K562 (cell line): Measurements from ENCODE around the gene RAB3C. TPM values are rescaled to one million over a fixed set of nuclear protein-coding genes. Genes with fewer than 3 reads are reported as not detected.

Source experiments
- ATAC-seq: fragments of 200-7000 bp; cut with Tn5 transposase; 3 replicates; pipeline ENCODE4 v1.9.1; 2020; ENCODE audit warnings: moderate library complexity
- BruUV-seq: library from RNA; stranded (reverse); fragments of 400-500 nt; replicated peaks from 2 replicates; lab custom pipeline; 2021; lab: Mats Ljungman, UMichigan
- CTCF ChIA-PET: fragments of 300-600 bp; formaldehyde crosslinking; extraction: SDS; loops from one replicate; lab custom pipeline; 2021; ENCODE audit warnings: low intra/inter-chr PET ratio; lab: Yijun Ruan, JAX
- POLR2A ChIA-PET: fragments of 300-600, 350-650 bp; sonication (Branson Sonifier 250); formaldehyde crosslinking; extraction: SDS; loops from one replicate; lab custom pipeline; 2021; ENCODE audit warnings: antibody characterized with exemption, inconsistent platforms; lab: Yijun Ruan, JAX
- DNase-seq, 4 experiments: peaks; one replicate each; pipeline versions ENCODE4 v3.0.0 to v3.0.0-alpha.2; 2011 to 2018; ENCODE audit warnings: low spot score in 3 of 4, mixed read lengths in 3 of 4; ENCODE audit errors: extremely low read depth in 1 of 4
- FAIRE-seq: peaks from 2 replicates; lab custom pipeline; 2011; peaks lifted over from hg19 to GRCh38; lab: Jason Lieb, UNC
- H2AFZ ChIP-seq: 2 replicates; pipeline ENCODE4 v1.6.0; 2011; ENCODE audit warnings: low read depth, low read length, control low read depth, inconsistent platforms
- H3K27ac ChIP-seq: fragments of 200-600 bp; 3 replicates; pipeline ENCODE4 v1.8.0; 2011; ENCODE audit warnings: low read depth, mild to moderate bottlenecking, control low read depth, inconsistent platforms, low read length, moderate library complexity, mixed read lengths; ENCODE audit errors: extremely low read depth
- H3K27me3 ChIP-seq, 2 experiments: fragments of 300-600 bp in 1 of 2; 2 replicates in 1 of 2; 3 replicates in 1 of 2; pipeline versions ENCODE4 v1.6.0 to v1.8.0; 2011; ENCODE audit warnings: inconsistent platforms in 2 of 2, low read length in 2 of 2, mild to moderate bottlenecking in 1 of 2, mixed read lengths in 1 of 2, moderate library complexity in 1 of 2; ENCODE audit not compliant: control insufficient read depth in 2 of 2, insufficient read depth in 2 of 2
- H3K36me3 ChIP-seq: fragments of 300-600 bp; 3 replicates; pipeline ENCODE4 v1.8.0; 2011; ENCODE audit warnings: mild to moderate bottlenecking, low read length, inconsistent platforms; ENCODE audit not compliant: control insufficient read depth, insufficient read depth
- H3K4me1 ChIP-seq, 2 experiments: fragments of 200-600 bp in 1 of 2; replicated peaks in 1 of 2; 2 replicates in 1 of 2; 3 replicates in 1 of 2; pipeline versions ENCODE4 v1.5.1 to v1.8.0; 2011; ENCODE audit warnings: inconsistent platforms in 2 of 2, low read length in 2 of 2, mild to moderate bottlenecking in 1 of 2, mixed read lengths in 1 of 2, moderate library complexity in 1 of 2; ENCODE audit not compliant: control insufficient read depth in 2 of 2, insufficient read depth in 2 of 2
- H3K4me2 ChIP-seq: 2 replicates; pipeline ENCODE4 v1.6.1; 2011; ENCODE audit warnings: low read length, control low read depth, inconsistent platforms, mixed read lengths; ENCODE audit not compliant: insufficient read depth
- H3K4me3 ChIP-seq: fragments of 200-600 bp; sonication (generic), shearing (Covaris generic); 2 replicates; pipeline ENCODE4 v1.5.1; 2016; ENCODE audit warnings: control low read depth, inconsistent platforms
- H3K79me2 ChIP-seq: fragments of 200-600 bp; 3 replicates; pipeline ENCODE4 v1.8.0; 2011; ENCODE audit warnings: low read length, inconsistent platforms; ENCODE audit not compliant: control insufficient read depth, insufficient read depth
- H3K9ac ChIP-seq, 2 experiments: 2 replicates each; pipeline versions ENCODE4 v1.6.0 to v1.6.1; 2011; ENCODE audit warnings: low read depth in 2 of 2, low read length in 2 of 2, control low read depth in 1 of 2, inconsistent platforms in 1 of 2, mild to moderate bottlenecking in 1 of 2, mixed read lengths in 1 of 2; ENCODE audit not compliant: insufficient read depth in 1 of 2
- H3K9me1 ChIP-seq: one replicate; pipeline ENCODE4 v1.6.0; 2011; ENCODE audit warnings: inconsistent platforms, mild to moderate bottlenecking, low read length, moderate library complexity; ENCODE audit not compliant: control insufficient read depth, insufficient read depth
- H3K9me3 ChIP-seq: replicated peaks from 2 replicates; pipeline ENCODE4 v1.5.1; 2011; ENCODE audit warnings: low read depth, low read length, inconsistent platforms; ENCODE audit not compliant: control insufficient read depth, insufficient read depth
- H4K20me1 ChIP-seq: replicated peaks from 2 replicates; pipeline ENCODE4 v1.6.1; 2011; ENCODE audit warnings: low read length, inconsistent platforms, mixed read lengths; ENCODE audit not compliant: control insufficient read depth, insufficient read depth
- ARID3A ChIP-seq: IDR thresholded peaks from 2 replicates; pipeline ENCODE4 v1.6.1; 2012; ENCODE audit warnings: low read depth, low read length, improper control_type of control experiment, borderline replicate concordance
- ATF2 ChIP-seq: sonication (generic); formaldehyde crosslinking; IDR thresholded peaks from 2 replicates; pipeline ENCODE4 v1.8.1; 2022; ENCODE audit warnings: missing genetic modification reagents
- E2F8 ChIP-seq: fragments of 450-650 bp; IDR thresholded peaks from 2 replicates; pipeline ENCODE4 v1.7.1; 2018; ENCODE audit warnings: mild to moderate bottlenecking, low read depth; ENCODE audit not compliant: partially characterized antibody
- HBP1 ChIP-seq: fragments of 450-650 bp; formaldehyde crosslinking; IDR thresholded peaks from 2 replicates; pipeline ENCODE4 v1.4.0; 2022; ENCODE audit warnings: missing genetic modification characterization
- KAT7 ChIP-seq: sonication (generic); formaldehyde crosslinking; IDR thresholded peaks from 2 replicates; pipeline ENCODE4 v1.8.0; 2022; ENCODE audit warnings: missing genetic modification reagents, mild to moderate bottlenecking, borderline replicate concordance
- MED1 ChIP-seq: sonication (generic); formaldehyde crosslinking; IDR thresholded peaks from 2 replicates; pipeline ENCODE4 v1.8.1; 2023; ENCODE audit warnings: missing genetic modification reagents, borderline replicate concordance
- SMARCA5 ChIP-seq: fragments of 450-650 bp; IDR thresholded peaks from 2 replicates; pipeline ENCODE4 v1.6.1; 2016
- STAT5A ChIP-seq: IDR thresholded peaks from 2 replicates; pipeline ENCODE4 v1.6.1; 2012; ENCODE audit warnings: low read length, inconsistent platforms, borderline replicate concordance
- TAF7 ChIP-seq: fragments of 450-650 bp; IDR thresholded peaks from 2 replicates; pipeline ENCODE4 v1.6.1; 2016; ENCODE audit warnings: missing genetic modification characterization, missing compliant biosample characterization
- ZHX1 ChIP-seq: fragments of 150-350 bp; conservative IDR thresholded peaks from 2 replicates; pipeline ENCODE4 v1.6.1; 2014; ENCODE audit warnings: low read length
- ZNF354B ChIP-seq: fragments of 250-450 bp; sonication (Bioruptor Pico); IDR thresholded peaks from 2 replicates; pipeline ENCODE4 v1.4.0; 2020
- WGBS: fragments of 100-300 bp; shearing (Covaris generic); methylation state at CpG from one replicate; pipeline ENCODE4 v1.1.6; 2016; ENCODE audit warnings: low coverage, mixed read lengths; ENCODE audit not compliant: insufficient coverage; ENCODE audit errors: missing lambda C conversion rate; 5-methylcytosine and 5-hydroxymethylcytosine counted together
- in situ Hi-C: fragments of 300-500 bp; cut with MboI; formaldehyde crosslinking; loops from 4 replicates; pipeline ENCODE4 v1.15.0; 2018; ENCODE audit warnings: inconsistent platforms, mixed read lengths
- intact Hi-C: fragments of 100-400 bp; cut with micrococcal nuclease; formaldehyde crosslinking; loops from 2 replicates; pipeline ENCODE4 v1.14.2; 2022
- polyA plus RNA-seq, 8 experiments: library from polyadenylated mRNA; depleted of rRNA in 4 of 8; stranded (reverse) in 5 of 8; unstranded in 3 of 8; fragments of >200 nt; fragmentation: Nextera tagmentation in 2 of 8; fragmentation: Illumina TruSeq in 1 of 8; extraction: Ambion mirVana in 2 of 8; extraction: Trizol in 1 of 8; gene quantifications; 2 replicates each; pipeline versions ENCODE4 v1.2.1 to v1.2.3, GENCODE V29; 2011 to 2014; ENCODE audit warnings: inconsistent platforms in 1 of 8, missing spikeins in 1 of 8
- total RNA-seq, 7 experiments: library from RNA; depleted of rRNA in 6 of 7; stranded (reverse); fragments of >200 nt in 6 of 7; fragmentation: Illumina TruSeq in 2 of 7; extraction: Trizol in 2 of 7; gene quantifications; 2 replicates each; pipeline versions ENCODE4 v1.2.1 to v1.2.3, GENCODE V29; 2011 to 2021; ENCODE audit warnings: low replicate concordance in 1 of 7

RAB3C gene
- total and polyA plus RNA-seq, 9 of the 15 experiments (the other 6 are each of a cell fraction or from before 2014, with no cell fraction given), result not detected

- no peaks in the 10 kb centered on the region for H3K79me2 ChIP-seq
- no peak overlapping the region for H3K9ac ChIP-seq
- H3K27ac ChIP-seq, result no peak overlapping the region
- no peak overlapping the region for H3K4me2 ChIP-seq
- ChIA-PET CTCF (interaction anchor here (0.6 kb wide), 1 partner anchor 55 kb away, joined by 3 read pairs; no protein-coding TSS in a partner anchor), POLR2A (no interaction called here)
- no peaks in the 10 kb centered on the region for H3K27me3 ChIP-seq
- no peaks in the 10 kb centered on the region for H3K9me1 ChIP-seq
- no peaks in the 10 kb centered on the region for H3K36me3 ChIP-seq
- H2AFZ ChIP-seq, result no peak overlapping the region
- DNase-seq (no peak), FAIRE-seq (no peak), ATAC-seq (no peak)
- no peak overlapping the region for H3K4me3 ChIP-seq
- intact Hi-C loops (loop anchor here (5.0 kb wide), 1 partner anchor 355 kb away; no protein-coding TSS in a partner anchor), in situ Hi-C loops (loop anchor here (25.0 kb wide), 1 partner anchor 1540 kb away; no protein-coding TSS in a partner anchor)
- no peaks in the 10 kb centered on the region for H3K9me3 ChIP-seq
- H4K20me1 ChIP-seq, result no peaks in the 10 kb centered on the region
- no TSS peak for BruUV-seq
- 0% methylated on average over 1 of the region's 1 CpG for WGBS
- H3K4me1 ChIP-seq, result no peaks in the 10 kb centered on the region
- no peak for TF ChIP-seq ZNF354B
- TF ChIP-seq STAT5A, result no peak
- TF ChIP-seq MED1 (CRISPR knock-in tag), result no peak
- no peak for TF ChIP-seq E2F8
- TF ChIP-seq ZHX1, result no peak
- TF ChIP-seq HBP1 (CRISPR knock-in tag), result no peak
- no peak for TF ChIP-seq ARID3A
- TF ChIP-seq SMARCA5, result no peak
- TF ChIP-seq KAT7 (CRISPR knock-in tag), result no peak
- TF ChIP-seq ATF2 (CRISPR knock-in tag), result no peak
- TF ChIP-seq TAF7, result no peak
Measured at GRCh38 chr5:58852566-58852965, 269.7 kb downstream of the RAB3C start.
